ENCODE data around the gene SLC26A3. TPM values are rescaled to one million over a fixed set of nuclear protein-coding genes. Genes with fewer than 3 reads are reported as not detected.

SLC26A3 gene
- total RNA-seq, 4 donors from 2014 or later = 4.5 to 13.1 (median 10.4) TPM

Other genes starting within 250 kb of the SLC26A3 start
- 10 to 100 TPM; 20.3 to 33.4 (median 24.9) TPM for gene COG5, start 239.3 kb downstream of the SLC26A3 start, total RNA-seq
- gene DUS4L, start 239.3 kb downstream of the SLC26A3 start, total RNA-seq = 1 to 10 TPM; 3.6 to 7.5 (median 6.6) TPM
- 100 to 1,000 TPM in 2 of 4 donors, 10 to 100 TPM in 2; 89.8 to 116 (median 107) TPM for gene BCAP29, start 223.0 kb downstream of the SLC26A3 start, total RNA-seq
- gene SLC26A4, start 142.4 kb downstream of the SLC26A3 start, total RNA-seq = 1 to 10 TPM in 1 of 4 donors, under 1 TPM in 3; 0.17 to 1.2 (median 0.46) TPM
- 10 to 100 TPM; 60.1 to 67.3 (median 63.6) TPM for gene CBLL1, start 59.1 kb downstream of the SLC26A3 start, total RNA-seq
- 100 to 1,000 TPM in 3 of 4 donors, 10 to 100 TPM in 1; 99.9 to 135 (median 119) TPM for gene DLD, start 88.0 kb upstream of the SLC26A3 start, total RNA-seq
- 100 to 1,000 TPM; 167 to 240 (median 219) TPM for gene LAMB1, start 199.9 kb upstream of the SLC26A3 start, total RNA-seq